ENCODE measurements around the gene ANXA2R.
"Not testable (repeated sequence)": the region's sequence is repeated elsewhere in the genome, so short reads cannot be mapped to it uniquely, and the experiment has no call there.

ANXA2R gene

GRCh38 chr5:43040287-43041098 is at the start of gene ANXA2R:
ANXA2R (minus strand) TSS chr5:43040319; CDS start chr5:43040046, 273 bp downstream.
- peak; percentile 92 for DNase-seq (ENCODE audit: low spot score)

GRCh38 chr5:43086118-43086908 is 46.2 kb upstream of the ANXA2R start:
- not testable (repeated sequence) for DNase-seq (ENCODE audit: low spot score)

GRCh38 chr5:43085453-43085852 is 45.3 kb upstream of the ANXA2R start:
- no peak for DNase-seq (ENCODE audit: low spot score)

- not testable (repeated sequence) for DNase-seq (ENCODE audit: low spot score)
These were observed 44.3 kb upstream of the ANXA2R start for GRCh38 chr5:43084468-43084867.

- DNase-seq (ENCODE audit: low spot score): not testable (repeated sequence)
These were observed 41.2 kb upstream of the ANXA2R start for GRCh38 chr5:43081345-43081744.

- no peak for DNase-seq (ENCODE audit: low spot score)
These were observed 38.8 kb upstream of the ANXA2R start for GRCh38 chr5:43078956-43079355.

- DNase-seq (ENCODE audit: low spot score): not testable (repeated sequence)
These were observed 37.5 kb upstream of the ANXA2R start for GRCh38 chr5:43077446-43078191.

- no peak for DNase-seq (ENCODE audit: low spot score)
These were observed 35.5 kb upstream of the ANXA2R start for GRCh38 chr5:43075319-43076293.

GRCh38 chr5:43074987-43075318 is 34.8 kb upstream of the ANXA2R start:
- DNase-seq (ENCODE audit: low spot score): no peak

GRCh38 chr5:43073597-43074546 is 33.8 kb upstream of the ANXA2R start:
- peak; percentile 47 for DNase-seq (ENCODE audit: low spot score)

GRCh38 chr5:43069401-43069720 is 29.2 kb upstream of the ANXA2R start:
- DNase-seq (ENCODE audit: low spot score): not testable (repeated sequence)

GRCh38 chr5:43068037-43068436 is 27.9 kb upstream of the ANXA2R start:
- no peak for DNase-seq (ENCODE audit: low spot score)

- peak; percentile 96 for DNase-seq (ENCODE audit: low spot score)
These were observed 27.0 kb upstream of the ANXA2R start for GRCh38 chr5:43066799-43067741.

- peak; percentile 72 for DNase-seq (ENCODE audit: low spot score)
These were observed 26.1 kb upstream of the ANXA2R start for GRCh38 chr5:43065948-43066798.

GRCh38 chr5:43065387-43065947 is 25.3 kb upstream of the ANXA2R start:
- DNase-seq (ENCODE audit: low spot score): peak; percentile 59

- DNase-seq (ENCODE audit: low spot score): no peak
These were observed 23.6 kb upstream of the ANXA2R start for GRCh38 chr5:43063721-43064171.

GRCh38 chr5:43061352-43062075 is 21.4 kb upstream of the ANXA2R start:
- DNase-seq (ENCODE audit: low spot score): no peak
